22Rv1 (cell line): Measurements from ENCODE around the gene LRMDA.

Source experiments
- ZFX ChIP-seq: fragments of 450-650 bp; IDR thresholded peaks from 2 replicates; pipeline ENCODE4 v1.6.1; 2017; ENCODE audit warnings: antibody characterized with exemption, borderline replicate concordance
- TF ChIP-seq, protein P1 (sequence below): fragments of 450-650 bp; IDR thresholded peaks from 2 replicates; pipeline ENCODE4 v1.5.1; 2017; ENCODE audit warnings: mild to moderate bottlenecking

DNA sequence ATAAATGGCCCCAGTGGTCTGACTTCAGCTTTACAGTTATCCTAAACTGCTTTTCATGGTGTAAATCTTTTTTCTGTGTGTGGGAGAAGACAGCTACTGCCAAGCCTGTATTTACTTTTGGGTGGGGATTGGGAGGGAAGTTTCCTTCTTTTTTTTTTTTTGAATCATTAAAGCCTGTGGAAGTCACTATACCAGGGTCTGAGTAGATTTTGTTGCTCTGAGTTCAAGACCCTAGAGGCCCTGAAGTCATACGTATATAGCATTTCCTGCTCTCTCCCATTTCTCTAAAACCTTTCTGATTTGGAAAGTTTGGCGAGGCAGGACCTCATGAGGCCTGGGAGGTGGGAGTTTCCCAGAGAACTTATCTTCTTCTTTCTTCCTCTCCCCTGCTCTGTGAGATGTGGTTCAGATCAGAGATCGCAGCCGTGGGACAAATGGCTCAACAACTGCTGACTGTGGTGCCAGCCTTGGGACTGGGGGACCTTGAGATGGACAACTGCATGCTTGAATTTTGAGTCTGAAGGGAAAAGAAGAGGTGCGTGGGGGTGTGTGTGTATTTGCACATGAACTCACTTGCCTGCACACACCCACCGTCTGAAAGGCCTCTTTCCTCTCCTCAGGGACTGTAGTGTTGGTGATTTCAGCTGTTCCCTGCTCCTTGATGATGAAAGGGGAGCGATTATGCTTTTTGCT lies 18.1 kb downstream of the LRMDA start:
- TF ChIP-seq, protein P1, sequence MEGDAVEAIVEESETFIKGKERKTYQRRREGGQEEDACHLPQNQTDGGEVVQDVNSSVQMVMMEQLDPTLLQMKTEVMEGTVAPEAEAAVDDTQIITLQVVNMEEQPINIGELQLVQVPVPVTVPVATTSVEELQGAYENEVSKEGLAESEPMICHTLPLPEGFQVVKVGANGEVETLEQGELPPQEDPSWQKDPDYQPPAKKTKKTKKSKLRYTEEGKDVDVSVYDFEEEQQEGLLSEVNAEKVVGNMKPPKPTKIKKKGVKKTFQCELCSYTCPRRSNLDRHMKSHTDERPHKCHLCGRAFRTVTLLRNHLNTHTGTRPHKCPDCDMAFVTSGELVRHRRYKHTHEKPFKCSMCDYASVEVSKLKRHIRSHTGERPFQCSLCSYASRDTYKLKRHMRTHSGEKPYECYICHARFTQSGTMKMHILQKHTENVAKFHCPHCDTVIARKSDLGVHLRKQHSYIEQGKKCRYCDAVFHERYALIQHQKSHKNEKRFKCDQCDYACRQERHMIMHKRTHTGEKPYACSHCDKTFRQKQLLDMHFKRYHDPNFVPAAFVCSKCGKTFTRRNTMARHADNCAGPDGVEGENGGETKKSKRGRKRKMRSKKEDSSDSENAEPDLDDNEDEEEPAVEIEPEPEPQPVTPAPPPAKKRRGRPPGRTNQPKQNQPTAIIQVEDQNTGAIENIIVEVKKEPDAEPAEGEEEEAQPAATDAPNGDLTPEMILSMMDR = no peak
- no peak for TF ChIP-seq ZFX
